Testis (tissue), 2 donors: ENCODE measurements around the gene SP140L.

Source experiments
- POLR2A ChIP-seq: fragments of 450-650 bp; IDR thresholded peaks from one replicate; pipeline ENCODE4 v1.6.1; 2017; ENCODE audit warnings: antibody characterized with exemption, mild to moderate bottlenecking, moderate library complexity
- TF ChIP-seq, protein P1 (sequence below), 3 experiments: fragments of 450-650 bp in 2 of 3; fragments of 200-600 bp in 1 of 3; sonication (generic) in 1 of 3; IDR thresholded peaks; one replicate each; pipeline ENCODE4 v1.5.1; 2016 to 2019; ENCODE audit warnings: antibody characterized with exemption in 3 of 3, mild to moderate bottlenecking in 2 of 3, moderate library complexity in 1 of 3

DNA sequence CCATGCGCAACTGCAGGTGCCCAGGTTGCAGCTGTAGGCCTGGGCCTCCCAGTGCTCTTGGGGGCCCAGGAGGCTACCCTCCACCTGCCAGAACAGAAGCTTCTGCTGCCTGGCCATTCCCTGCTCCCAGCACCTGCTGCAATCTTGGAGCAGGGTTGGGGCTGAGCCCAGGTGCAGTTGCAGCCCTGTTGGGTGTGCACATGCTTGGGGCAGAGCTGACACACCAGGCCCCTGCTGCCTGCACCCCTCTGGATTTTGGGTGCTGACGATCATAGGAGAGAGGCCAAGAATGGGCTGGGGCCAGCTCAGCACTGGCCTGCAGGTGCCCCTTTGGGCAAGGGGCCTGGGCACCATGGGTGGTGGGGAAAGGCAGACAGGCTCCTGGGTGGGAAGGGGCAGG is 20.5 kb upstream of the SP140L start:
- TF ChIP-seq, protein P1, sequence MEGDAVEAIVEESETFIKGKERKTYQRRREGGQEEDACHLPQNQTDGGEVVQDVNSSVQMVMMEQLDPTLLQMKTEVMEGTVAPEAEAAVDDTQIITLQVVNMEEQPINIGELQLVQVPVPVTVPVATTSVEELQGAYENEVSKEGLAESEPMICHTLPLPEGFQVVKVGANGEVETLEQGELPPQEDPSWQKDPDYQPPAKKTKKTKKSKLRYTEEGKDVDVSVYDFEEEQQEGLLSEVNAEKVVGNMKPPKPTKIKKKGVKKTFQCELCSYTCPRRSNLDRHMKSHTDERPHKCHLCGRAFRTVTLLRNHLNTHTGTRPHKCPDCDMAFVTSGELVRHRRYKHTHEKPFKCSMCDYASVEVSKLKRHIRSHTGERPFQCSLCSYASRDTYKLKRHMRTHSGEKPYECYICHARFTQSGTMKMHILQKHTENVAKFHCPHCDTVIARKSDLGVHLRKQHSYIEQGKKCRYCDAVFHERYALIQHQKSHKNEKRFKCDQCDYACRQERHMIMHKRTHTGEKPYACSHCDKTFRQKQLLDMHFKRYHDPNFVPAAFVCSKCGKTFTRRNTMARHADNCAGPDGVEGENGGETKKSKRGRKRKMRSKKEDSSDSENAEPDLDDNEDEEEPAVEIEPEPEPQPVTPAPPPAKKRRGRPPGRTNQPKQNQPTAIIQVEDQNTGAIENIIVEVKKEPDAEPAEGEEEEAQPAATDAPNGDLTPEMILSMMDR (IDR thresholded peaks at IDR 0.05): no peak
- TF ChIP-seq POLR2A: no peak
